Body of pancreas (tissue), 4 donors: ENCODE results near the gene SHISA5. TPM values are rescaled to one million over a fixed set of nuclear protein-coding genes. Genes with fewer than 3 reads are reported as not detected.

Experiments used
- ATAC-seq: fragments of 150-250 bp; one replicate; pipeline ENCODE4 v1.9.1; 2016
- DNase-seq, 4 donors: peaks; one replicate each; pipeline ENCODE4 v3.0.0-alpha.2; 2019
- H3K27ac ChIP-seq, 4 donors: fragments of 200-600 bp; sonication (generic); 1 replicate in 3 of 4; 2 replicates in 1 of 4; pipeline versions ENCODE4 v1.5.1 to v1.6.1; 2016 to 2019; ENCODE audit warnings: mild to moderate bottlenecking in 1 of 4, mixed read lengths in 1 of 4, moderate library complexity in 1 of 4
- H3K27me3 ChIP-seq, 2 donors: fragments of 200-600 bp; sonication (generic); one replicate each; pipeline ENCODE4 v1.6.0; 2016; ENCODE audit warnings: mild to moderate bottlenecking in 1 of 2
- H3K36me3 ChIP-seq, 2 donors: fragments of 200-600 bp; sonication (generic); replicated peaks in 1 of 2; 2 replicates each; pipeline ENCODE4 v1.5.1; 2016; ENCODE audit warnings: low read depth in 2 of 2; ENCODE audit not compliant: insufficient read depth in 1 of 2
- H3K4me1 ChIP-seq: fragments of 200-600 bp; sonication (generic); one replicate; pipeline ENCODE4 v1.6.0; 2016
- H3K4me3 ChIP-seq, 2 donors: fragments of 200-600 bp; sonication (generic); 1 replicate in 1 of 2; 2 replicates in 1 of 2; pipeline ENCODE4 v1.5.1; 2016 to 2019
- H3K9me3 ChIP-seq, 3 donors: fragments of 200-600 bp; sonication (generic); 1 replicate in 2 of 3; 2 replicates in 1 of 3; pipeline ENCODE4 v1.5.1; 2016
- CTCF ChIP-seq, 7 experiments: fragments of 450-650 bp in 4 of 7; fragments of 200-600 bp in 3 of 7; sonication (generic) in 3 of 7; IDR thresholded peaks; one replicate each; pipeline ENCODE4 v1.5.1; 2016 to 2019; ENCODE audit warnings: antibody characterized with exemption in 7 of 7
- POLR2A ChIP-seq, 3 donors: fragments of 450-650 bp; IDR thresholded peaks; one replicate each; pipeline ENCODE4 v1.6.1; 2016; ENCODE audit warnings: antibody characterized with exemption in 3 of 3, mild to moderate bottlenecking in 2 of 3
- WGBS, 2 donors: methylation state at CpG; one replicate each; pipeline ENCODE4 v1.1.5; 2017; 5-methylcytosine and 5-hydroxymethylcytosine counted together
- intact Hi-C: fragments of 100-400 bp; cut with DNase I; formaldehyde crosslinking; loops from one replicate; pipeline ENCODE4 v1.15.1; 2023
- total RNA-seq, 2 donors: library from RNA; depleted of rRNA; stranded (reverse); fragments of >200 nt; gene quantifications; one replicate each; pipeline ENCODE4 v1.1.0, GENCODE V29; 2016

SHISA5 gene
- total RNA-seq, 2 donors from 2014 or later = 46.5 to 48.5 TPM

- Histone ChIP-seq H3K4me3 (no peak overlapping the region), H3K9me3 (no peaks in the 10 kb centered on the region), H3K27ac (no peak overlapping the region), H3K4me1 (no peaks in the 10 kb centered on the region), H3K36me3 (no peaks in the 10 kb centered on the region), H3K27me3 (no peaks in the 10 kb centered on the region)
- WGBS, 2 donors = 84 to 88% methylated on average over 5 to 9 of the region's 9 CpGs
- intact Hi-C loops = no loop called here
- no peak for TF ChIP-seq CTCF (IDR thresholded peaks at IDR 0.05)
- TF ChIP-seq POLR2A (IDR thresholded peaks at IDR 0.05) = no peak
- ATAC-seq = no peak
- no peak for DNase-seq
Observed at GRCh38 chr3:48524970-48525369, 21.0 kb upstream of the SHISA5 start.

- H3K4me3 ChIP-seq = no peak overlapping the region
Observed at GRCh38 chr3:48521635-48522034, 17.7 kb upstream of the SHISA5 start.

GRCh38 chr3:48519277-48519643 is 15.3 kb upstream of the SHISA5 start:
- no peaks in the 10 kb centered on the region for H3K36me3 ChIP-seq
- no peak overlapping the region for H3K27ac ChIP-seq
- ATAC-seq (no peak), DNase-seq (no peak)
- H3K4me1 ChIP-seq = no peaks in the 10 kb centered on the region
- intact Hi-C loops = no loop called here
- H3K9me3 ChIP-seq = no peaks in the 10 kb centered on the region
- no peak overlapping the region for H3K4me3 ChIP-seq
- 91 to 100% methylated on average over 2 to 9 of the region's 9 CpGs for WGBS, 2 donors
- H3K27me3 ChIP-seq = no peaks in the 10 kb centered on the region
- no peak for TF ChIP-seq CTCF (IDR thresholded peaks at IDR 0.05)
- TF ChIP-seq POLR2A (IDR thresholded peaks at IDR 0.05) = no peak

More at GRCh38 chr3:48521635-48522034, 17.7 kb upstream of the SHISA5 start:
- TF ChIP-seq CTCF (IDR thresholded peaks at IDR 0.05) = no peak
- no peak for TF ChIP-seq POLR2A (IDR thresholded peaks at IDR 0.05)
- Histone ChIP-seq H3K36me3 (no peaks in the 10 kb centered on the region), H3K9me3 (no peaks in the 10 kb centered on the region), H3K4me1 (no peaks in the 10 kb centered on the region), H3K27me3 (no peaks in the 10 kb centered on the region), H3K27ac (no peak overlapping the region)
- intact Hi-C loops = no loop called here
- no peak for DNase-seq
- no peak for ATAC-seq
- WGBS, 2 donors = 89 to 90% methylated on average over 3 to 5 of the region's 6 CpGs

GRCh38 chr3:48518638-48519276 is 14.8 kb upstream of the SHISA5 start:
- no peak overlapping the region for H3K27ac ChIP-seq
- H3K9me3 ChIP-seq = no peaks in the 10 kb centered on the region
- TF ChIP-seq POLR2A (IDR thresholded peaks at IDR 0.05) = no peak
- no peak for TF ChIP-seq CTCF (IDR thresholded peaks at IDR 0.05)
- H3K4me3 ChIP-seq = no peak overlapping the region
- intact Hi-C loops = no loop called here
- no peaks in the 10 kb centered on the region for H3K27me3 ChIP-seq
- DNase-seq (no peak), ATAC-seq (no peak)
- H3K4me1 ChIP-seq = no peaks in the 10 kb centered on the region
- 72 to 80% methylated on average over 5 to 12 of the region's 12 CpGs for WGBS, 2 donors
- no peaks in the 10 kb centered on the region for H3K36me3 ChIP-seq

- ATAC-seq (no peak), DNase-seq (no peak)
- Histone ChIP-seq H3K4me1 (no peaks in the 10 kb centered on the region), H3K36me3 (no peaks in the 10 kb centered on the region), H3K9me3 (no peaks in the 10 kb centered on the region), H3K27me3 (no peaks in the 10 kb centered on the region), H3K4me3 (no peak overlapping the region), H3K27ac (no peak overlapping the region)
- 83% methylated on average over 6 of the region's 6 CpGs; no CpG with 5 or more reads in 1 of the 2 donors for WGBS, 2 donors
- intact Hi-C loops = no loop called here
- TF ChIP-seq POLR2A (IDR thresholded peaks at IDR 0.05) = no peak
- no peak for TF ChIP-seq CTCF (IDR thresholded peaks at IDR 0.05)
Observed at GRCh38 chr3:48518069-48518468, 14.1 kb upstream of the SHISA5 start.
